SK-N-DZ (cell line): ENCODE measurements around the gene PPARG.

ENCODE experiments used
- DNase-seq: peaks from one replicate; pipeline ENCODE4 v3.0.0-alpha.2; 2015; ENCODE audit warnings: low spot score

The PPARG gene

DNA sequence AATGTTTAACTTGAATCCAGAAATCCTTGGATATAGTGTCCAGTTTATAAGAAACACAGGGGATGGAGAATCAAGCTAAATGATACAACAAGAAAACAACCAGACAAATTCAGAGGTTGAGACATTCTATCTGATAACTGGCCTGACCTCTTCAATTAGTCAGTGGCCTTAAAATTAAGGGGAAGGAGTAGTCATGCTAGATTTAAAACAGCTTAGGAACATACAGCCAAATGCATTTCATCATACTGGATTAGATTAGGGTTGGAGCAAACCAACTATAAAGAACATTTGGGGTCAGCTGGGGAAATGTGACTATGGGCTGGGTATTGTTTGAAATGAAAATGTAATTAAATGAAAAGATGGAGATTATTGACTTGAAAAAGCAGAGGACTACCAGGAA, 53.3 kb downstream of the PPARG start:
- peak; percentile 90 for DNase-seq

DNA sequence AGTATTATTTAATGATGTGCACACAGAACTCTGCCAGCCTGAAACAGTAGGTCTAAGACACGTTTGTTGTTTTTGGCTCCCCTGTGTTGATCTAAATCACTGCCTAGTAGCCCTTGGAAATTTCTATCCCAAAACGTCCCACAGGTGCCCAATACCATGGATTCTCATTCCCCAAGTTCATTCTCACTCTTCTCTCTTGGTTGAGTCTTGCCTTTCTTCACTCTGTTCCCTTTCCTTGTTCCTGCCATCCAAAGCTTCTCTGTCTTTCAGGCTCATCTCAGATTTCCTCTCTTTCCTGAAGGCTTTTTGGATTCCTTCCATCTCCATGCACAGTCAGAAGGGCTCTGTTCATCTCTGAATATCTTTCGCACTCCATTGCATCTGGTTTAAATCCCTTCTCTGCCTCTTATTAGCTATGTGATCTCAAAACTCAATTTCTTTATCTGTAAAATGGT, 54.2 kb downstream of the PPARG start:
- peak; percentile 27 for DNase-seq

DNA sequence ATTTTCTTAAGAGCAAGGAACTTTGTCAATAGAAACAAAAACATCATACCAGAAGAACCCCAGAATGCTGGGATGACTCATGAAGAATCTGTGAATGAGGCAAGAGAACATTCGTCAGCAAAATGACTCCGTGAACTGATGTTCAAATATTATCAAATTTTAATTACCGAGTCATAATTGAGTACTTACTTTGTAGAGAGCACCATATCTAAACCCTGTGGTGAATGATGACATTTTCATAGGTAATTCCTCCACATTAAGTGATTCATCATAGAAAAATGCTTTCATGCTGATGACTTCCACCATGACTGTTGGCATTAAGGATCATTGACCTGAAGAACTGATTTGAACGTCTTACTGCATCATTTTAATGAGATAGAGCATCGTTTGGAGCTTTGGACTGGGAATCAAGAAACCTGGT, 56.3 kb downstream of the PPARG start:
- DNase-seq = no peak

DNA sequence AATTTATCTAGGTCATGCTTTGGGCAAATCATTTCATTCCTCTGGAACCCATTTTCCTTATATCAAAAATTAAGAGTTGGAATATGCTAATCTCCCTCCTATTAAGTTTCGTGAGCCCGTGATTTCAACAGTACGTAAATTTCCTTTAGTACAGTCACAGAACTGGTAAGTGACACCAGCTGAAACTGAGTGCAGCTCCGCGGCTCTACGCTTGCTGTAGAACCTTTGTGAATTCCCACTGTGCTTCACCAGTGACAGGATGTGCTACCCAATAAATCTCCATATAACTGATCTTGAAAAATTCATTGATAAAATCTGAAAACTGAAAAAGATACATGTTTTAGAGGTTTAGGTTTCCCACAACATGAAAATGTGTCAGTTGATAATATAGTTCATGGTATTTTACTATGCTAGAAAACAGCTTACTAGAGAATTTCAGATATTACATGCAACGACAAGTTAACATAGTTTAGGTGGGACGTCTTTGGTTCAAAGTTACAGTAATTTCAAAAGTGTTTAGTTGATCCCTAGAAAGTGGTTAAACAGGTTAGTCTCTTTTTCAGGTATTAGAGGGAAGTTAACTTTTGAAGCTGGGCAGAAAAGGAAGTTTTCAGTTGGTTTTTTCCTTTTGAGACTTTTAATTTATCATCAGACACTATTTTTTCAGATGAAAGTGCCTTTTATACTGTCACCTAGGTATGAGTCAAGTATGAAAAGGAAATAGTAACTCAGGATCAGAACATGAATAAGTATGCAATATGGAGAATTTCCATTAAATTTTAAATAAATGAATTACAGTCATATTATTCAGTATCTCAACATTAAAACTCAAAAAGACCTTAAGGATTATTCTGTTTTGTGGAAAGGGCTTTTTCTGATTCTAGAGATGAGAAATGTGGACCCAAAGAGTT, 57.0 kb downstream of the PPARG start:
- no peak for DNase-seq

DNA sequence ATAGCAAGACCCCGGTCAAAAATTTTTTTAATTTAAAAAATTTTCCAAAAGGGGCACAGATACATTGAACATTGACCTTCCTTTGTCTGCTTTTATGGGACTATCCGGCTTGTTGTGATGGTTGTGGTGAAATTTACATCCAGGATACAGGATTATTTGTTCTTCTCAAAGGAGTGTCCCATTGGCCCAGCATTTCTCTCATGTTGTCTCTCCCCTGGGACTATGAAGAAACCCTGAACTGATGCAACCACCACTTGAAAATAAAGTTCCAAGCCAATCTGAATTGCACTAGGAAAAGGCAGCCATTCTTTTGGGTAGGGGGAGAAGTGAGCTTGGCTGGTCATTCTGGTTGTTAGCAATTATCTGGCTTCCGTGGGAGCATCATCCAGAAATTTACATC, 58.4 kb downstream of the PPARG start:
- no peak for DNase-seq

DNA sequence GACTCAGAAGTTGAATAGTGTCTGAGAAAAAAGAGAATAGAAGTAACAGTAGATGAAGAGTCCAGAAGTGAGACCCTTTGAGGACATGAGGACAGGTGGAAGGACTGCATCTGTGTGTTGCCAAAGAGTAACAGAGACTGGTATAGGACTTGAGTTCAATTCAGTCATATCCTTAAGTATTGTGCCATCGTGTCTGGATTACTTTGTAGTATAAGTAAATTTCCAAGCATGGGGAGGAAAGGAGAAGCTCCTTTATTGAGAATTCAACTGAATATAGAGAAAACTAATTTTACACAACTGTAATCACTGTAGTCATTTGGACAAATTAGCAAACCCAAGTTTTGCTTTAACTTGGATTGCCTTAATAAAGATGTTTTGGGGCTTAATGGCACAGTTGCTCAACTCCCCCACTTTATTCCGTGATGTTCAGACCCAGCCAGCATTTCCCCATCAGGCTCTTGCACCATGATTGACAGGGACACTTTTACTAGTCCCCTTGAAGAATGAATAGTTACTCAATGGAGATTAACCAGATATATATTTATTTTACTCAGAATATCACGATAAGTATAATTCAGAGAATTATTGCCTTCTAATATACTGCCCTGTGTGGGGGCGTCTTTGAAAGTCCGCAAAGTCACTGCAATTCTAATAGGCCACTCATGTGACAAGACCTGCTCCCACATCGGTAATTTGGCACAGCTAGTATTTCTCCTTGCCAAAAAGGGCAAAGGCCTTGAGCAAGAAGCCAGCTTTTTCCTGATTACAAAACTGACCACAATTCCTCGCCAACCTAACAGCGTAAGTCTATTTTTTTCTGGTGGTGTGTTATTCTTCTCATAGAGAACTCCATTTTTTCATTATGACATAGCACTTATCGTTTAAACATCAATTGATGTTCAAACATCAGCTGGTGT, 61.3 kb downstream of the PPARG start:
- DNase-seq = no peak

DNA sequence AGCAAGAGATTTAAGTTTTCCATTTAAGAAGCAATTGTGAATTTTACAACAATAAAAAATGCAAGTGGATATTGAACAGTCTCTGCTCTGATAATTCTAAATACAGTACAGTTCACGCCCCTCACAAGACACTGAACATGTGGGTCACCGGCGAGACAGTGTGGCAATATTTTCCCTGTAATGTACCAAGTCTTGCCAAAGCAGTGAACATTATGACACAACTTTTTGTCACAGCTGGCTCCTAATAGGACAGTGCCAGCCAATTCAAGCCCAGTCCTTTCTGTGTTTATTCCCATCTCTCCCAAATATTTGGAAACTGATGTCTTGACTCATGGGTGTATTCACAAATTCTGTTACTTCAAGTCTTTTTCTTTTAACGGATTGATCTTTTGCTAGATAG, 62.3 kb downstream of the PPARG start:
- no peak for DNase-seq

DNA sequence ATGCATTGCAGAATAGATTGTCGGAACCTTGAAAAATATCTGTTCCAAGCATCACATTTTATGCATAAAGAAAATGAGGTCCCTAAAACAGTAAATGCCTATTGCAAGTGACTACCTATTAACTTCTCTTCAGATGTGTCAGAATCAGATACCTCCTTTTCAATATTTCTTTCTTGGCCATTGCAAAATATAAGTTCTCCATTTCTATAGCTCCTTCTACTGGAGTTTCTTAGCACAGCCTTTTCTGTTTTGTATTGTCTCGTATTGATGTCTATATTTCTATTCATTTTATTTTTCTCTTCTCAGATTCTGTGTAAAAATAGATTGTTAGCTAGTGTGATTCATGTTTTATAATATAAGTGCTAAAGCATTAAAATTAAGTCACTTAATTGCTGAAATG, 63.4 kb downstream of the PPARG start:
- DNase-seq = no peak

DNA sequence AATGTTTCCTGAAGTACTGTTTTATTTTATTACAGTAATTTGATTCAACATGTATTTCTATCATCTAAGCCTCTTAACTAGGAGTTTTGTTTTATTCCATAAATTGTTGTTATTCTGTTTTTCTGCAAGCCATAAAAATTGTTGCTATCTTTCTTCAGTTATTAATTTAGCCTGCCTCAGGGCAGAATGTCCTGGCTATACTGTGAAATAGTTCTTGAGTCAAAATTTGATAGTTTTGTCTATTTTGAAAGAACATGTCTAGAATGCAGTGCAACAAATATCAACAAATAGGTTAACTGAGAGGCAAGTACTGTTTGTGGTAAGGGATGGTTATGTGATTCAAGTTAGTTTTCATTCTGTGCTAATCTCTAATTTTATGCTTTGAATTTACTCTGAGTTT, 63.9 kb downstream of the PPARG start:
- DNase-seq = no peak

DNA sequence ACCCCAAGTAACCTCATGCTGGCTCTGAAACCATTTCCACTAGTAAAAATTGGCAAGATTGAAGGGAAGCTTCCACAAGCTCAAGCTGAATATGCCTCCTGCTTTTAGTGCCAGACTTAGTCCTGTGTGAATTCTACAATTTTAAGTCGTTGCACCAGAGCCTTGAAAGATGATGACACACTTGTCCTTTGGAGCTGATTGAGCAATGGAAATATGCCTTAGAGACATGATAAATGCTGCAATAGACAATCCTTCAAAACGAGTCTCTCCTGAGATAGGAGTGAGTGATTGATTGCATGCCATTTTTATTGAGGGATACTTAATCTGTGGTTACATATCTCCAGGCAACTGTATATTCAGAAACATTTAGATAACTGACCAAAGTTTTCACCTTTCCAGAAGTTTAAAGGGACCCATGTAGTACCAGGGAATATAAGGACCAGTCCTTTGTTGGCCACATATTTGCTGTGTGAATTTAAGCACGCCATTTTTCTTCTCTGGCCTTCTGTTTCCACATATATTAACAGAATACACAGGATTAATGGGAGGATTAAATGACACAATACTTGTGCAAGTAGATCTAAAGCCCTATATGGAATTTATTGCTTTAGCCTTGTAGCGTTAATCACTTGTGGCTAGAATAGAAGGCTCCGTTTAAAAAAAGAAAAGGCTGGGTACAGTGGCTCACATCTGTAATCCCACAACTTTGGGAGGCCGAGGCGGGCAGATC, 65.1 kb downstream of the PPARG start:
- DNase-seq = no peak

DNA sequence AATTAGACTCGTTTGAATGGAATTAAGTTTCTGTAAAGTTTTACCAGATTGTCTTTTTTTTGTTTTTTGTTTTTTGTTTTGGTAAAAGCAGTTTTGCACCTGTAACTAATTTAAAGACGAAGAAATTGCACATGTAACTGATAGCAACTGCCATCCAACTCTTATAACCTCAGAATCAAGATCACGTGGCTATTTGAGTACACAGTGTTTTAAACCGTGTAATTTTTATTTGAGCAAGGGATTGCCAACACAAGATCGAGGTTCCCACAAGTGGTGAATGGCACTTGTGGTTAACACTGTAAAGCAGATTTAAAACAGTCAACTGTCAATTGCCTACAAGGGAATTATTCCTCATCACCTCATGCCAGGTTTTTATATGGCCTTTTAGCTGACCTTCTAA, 67.3 kb downstream of the PPARG start:
- DNase-seq = no peak

DNA sequence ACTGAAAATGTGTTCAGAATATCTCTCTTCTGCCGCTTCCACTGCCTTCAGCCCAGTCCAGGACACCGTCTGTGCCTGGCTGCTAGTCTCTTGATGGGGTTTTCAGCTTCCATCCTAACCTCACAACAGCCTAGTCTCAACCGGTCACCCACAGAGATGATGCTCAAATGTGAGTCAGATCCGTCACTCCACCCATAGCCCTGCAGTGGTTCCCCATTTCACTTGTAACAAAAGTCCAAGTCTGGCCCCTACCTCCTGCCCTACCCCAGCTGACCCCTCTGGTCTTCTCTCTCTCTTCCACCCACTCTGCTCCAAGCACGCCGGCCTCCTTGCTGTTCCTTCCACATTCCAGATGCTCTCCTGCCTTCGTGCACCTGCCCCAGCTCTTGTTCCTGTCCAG, 68.1 kb downstream of the PPARG start:
- no peak for DNase-seq

DNA sequence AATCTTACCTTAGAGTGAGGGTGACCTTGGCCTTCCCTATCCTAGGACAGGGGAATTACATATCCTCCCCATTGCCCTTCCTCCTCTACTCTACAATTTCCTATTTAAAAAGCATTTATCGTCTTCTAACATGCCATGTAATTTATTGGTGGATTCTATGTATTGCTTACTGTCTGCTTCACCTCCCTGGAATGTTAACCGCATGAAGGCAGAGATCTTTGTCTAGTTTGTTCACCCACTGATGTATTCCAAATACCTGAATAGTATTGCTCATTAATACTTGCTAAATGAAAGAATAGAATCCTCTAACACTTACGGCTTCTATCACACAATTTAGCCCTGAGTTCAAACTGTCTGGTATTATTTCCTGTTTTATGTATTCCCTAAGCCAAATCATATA, 68.6 kb downstream of the PPARG start:
- no peak for DNase-seq

DNA sequence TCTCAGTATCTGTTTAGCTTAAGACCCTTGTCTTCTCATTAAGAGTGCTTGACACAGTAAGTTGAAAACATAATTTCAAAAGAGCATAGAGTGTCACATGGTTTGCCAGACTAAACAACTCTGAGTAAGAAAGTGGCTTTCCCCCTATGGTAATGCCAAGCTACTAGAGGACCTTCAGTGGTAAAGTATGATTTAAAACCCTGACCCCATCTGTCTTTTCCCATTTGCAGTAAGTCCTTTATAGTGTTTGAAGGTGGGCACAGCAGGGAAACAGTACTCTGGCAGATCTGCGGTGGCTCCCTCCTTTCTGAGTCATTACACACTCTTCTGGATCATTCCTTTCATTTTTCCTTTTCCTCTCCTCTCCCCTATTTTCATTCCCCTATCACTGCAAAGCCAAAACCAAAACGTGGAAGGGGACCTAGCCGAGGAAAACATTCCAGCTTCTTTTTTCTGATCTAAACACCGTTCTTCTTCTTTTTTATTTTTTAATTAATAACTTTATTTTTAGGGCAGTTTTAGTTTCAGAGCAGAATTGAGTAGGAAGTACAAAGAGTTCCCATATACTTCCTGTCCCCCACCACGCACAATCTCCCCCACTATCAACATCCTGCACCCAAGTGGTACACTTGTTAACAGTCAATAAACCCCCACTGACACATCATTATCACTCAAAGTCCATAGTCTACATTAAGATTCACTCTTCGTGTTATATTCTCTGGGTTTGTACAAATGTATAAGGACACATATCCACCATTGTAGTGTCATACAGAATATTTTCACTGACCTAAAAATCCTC, 74.7 kb downstream of the PPARG start:
- DNase-seq = no peak

DNA sequence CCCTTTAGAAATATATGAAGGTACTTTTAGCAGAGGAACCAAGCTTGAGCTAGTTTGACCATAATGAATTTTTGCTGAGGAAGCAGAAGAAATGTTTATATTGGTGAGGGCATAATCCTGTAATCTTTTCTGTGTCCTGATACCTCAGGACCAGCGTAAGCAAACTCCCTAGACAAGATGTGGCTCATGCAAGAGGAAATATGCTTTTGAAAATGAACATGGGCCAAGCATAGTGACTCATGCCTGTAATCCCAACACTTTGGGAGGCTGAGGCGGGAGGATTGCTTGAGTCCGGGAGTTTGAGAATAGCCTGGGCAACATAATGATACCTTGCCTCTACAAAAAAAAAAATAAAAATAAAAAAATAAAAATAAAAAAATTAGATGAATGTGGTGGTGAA, 78.5 kb downstream of the PPARG start:
- DNase-seq = no peak

DNA sequence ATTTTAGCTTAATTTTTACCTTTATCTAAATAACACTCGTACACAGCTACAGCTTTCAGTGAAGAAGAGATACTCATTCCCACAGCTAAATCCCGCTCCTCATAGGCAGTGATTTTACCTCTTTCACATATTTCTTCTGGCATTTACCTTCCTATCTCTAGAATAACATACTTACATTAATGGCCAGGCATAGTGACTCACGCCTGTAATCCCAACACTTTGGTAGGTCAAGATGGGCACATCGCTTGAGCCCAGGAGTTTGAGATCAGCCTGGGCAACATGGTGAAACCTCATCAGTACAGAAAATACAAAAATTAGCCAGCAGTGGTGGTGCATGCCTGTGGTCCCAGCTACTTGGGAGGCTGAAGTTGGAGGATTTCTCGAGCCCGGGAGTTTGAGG, 80.2 kb downstream of the PPARG start:
- no peak for DNase-seq

DNA sequence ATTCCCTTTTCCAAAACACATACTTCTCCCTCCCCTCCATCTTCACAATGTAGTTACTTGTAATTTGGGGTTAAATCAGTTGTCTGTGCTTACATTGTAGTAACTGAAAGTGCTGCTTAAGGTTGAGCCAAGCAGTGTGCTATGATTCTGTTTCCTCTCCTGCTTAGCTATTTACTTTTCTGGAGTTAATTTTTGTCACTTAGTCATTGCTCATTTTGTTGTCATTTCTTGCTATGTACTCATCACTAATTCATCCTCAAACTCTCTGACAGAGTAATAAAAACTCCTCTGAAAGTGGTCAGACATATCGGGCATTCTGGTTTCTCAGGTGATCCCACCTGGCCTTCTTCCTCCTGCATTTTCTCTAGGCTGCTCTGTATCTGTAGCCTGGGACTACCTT, 80.7 kb downstream of the PPARG start:
- no peak for DNase-seq

DNA sequence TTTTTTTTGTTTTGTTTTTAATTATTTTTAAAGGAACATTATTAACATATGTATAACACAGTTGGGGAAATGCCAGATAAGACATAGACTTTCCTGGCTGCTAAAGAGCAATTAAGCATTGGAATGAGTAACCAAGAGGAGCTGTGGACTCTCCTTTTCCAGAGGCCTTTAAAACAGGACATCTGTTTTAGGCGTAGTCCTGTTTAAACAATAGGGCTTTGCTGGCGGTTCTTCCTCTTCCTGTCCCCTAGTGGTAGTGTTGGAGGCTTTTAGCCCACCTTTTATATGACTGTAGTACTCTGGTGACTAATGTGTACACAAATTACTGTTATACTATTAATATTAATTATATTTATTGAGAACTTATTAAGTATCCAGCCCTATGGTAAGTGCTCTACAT, 81.9 kb downstream of the PPARG start:
- no peak for DNase-seq

DNA sequence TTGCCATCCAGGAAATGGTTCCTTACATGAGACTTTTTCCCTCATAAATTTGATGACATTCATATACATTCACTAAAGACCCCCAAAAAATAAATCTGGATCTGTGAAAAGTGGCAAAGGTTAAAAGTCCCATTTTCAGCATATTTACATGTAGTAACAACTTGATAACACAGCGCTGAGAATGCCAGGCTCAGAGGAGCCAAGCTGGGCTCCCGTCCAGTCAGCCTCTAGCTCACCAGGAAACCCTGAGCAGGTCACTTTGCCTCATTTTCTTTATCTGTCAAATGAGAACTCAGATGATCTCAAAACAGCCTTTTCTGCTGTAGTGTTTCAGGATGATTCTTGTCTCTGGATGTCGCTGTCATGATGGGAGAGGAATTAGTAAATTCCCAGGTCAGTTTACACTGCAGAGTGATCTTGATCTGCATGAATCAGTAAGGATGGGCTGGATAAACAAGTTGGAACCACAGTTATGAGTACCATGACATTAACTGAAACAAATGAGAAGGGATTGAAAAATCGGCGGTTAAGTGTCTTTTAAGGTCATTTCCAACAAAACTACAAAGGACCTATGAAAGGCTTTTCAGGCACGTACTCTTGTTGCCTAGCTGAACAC, 82.8 kb downstream of the PPARG start:
- DNase-seq = no peak

DNA sequence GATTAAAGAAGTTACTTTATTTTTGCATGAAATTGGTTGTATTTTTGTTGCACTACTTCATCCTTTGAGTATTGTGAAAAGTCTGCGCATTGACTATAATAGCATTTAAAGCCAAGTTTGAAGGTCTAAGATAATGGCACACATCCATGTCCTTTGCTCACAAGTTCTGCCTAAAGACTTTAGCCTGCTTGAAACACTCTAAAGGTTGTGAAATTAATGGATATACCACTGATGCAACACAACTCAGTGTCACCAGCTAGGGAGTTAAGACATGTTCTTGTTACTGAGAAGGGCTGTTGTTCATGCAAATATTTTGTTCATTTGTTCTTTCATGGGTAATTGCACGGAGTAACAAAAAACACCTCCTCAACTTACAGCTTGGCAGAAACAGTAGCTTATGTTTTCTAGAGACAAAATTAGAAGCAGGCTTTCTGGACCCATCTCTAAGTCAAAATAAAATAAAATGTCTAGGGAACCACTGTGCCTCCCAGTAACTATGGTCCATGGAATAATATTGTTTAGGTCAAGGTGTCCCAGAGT, 83.9 kb downstream of the PPARG start:
- DNase-seq = no peak
